ENCODE measurements around the gene MICAL1. TPM values are rescaled to one million over a fixed set of nuclear protein-coding genes. Genes with fewer than 3 reads are reported as not detected.

MICAL1 gene
- total RNA-seq, 1 experiment from 2014 or later: 92.9 TPM

GRCh38 chr6:109436041-109436440 lies 19.5 kb downstream of the MICAL1 start:
- H3K4me1 Mint-ChIP-seq: peaks cover 4 to 7% of the 10 kb centered on the region in 2 experiments
- no CpG with 5 or more reads among the region's 5 CpGs for WGBS (ENCODE audit: extremely low coverage, insufficient read length, low lambda C conversion rate)
- no peak overlapping the region for H3K56ac ChIP-seq (ENCODE audit: insufficient read length, low read depth, low read length)
- H3K23ac ChIP-seq (ENCODE audit: insufficient read length, low read depth, low read length): no peak overlapping the region
- no peak overlapping the region for H2AFZ ChIP-seq (ENCODE audit: low read length)
- H3K9ac ChIP-seq (ENCODE audit: extremely low read depth, insufficient read length, low read length): no peak overlapping the region
- H2BK15ac ChIP-seq (ENCODE audit: low read depth, low read length): no peak overlapping the region
- H2BK5ac ChIP-seq (ENCODE audit: insufficient read length, low read length): no peak overlapping the region
- no peaks in the 10 kb centered on the region for H3K9me3 Mint-ChIP-seq
- H3K4me2 ChIP-seq (ENCODE audit: insufficient read depth, insufficient read length, low read length): no peak overlapping the region
- no peak overlapping the region for H3K18ac ChIP-seq (ENCODE audit: insufficient read length, low read depth, low read length)
- H3K27me3 Mint-ChIP-seq (ENCODE audit: low read depth): peaks cover 10% of the 10 kb centered on the region
- H2BK12ac ChIP-seq (ENCODE audit: insufficient read length, low read depth, low read length): no peak overlapping the region
- H2BK120ac ChIP-seq (ENCODE audit: low read depth, low read length, poor library complexity, severe bottlenecking): no peak overlapping the region
- no peak overlapping the region for H2BK20ac ChIP-seq (ENCODE audit: low read depth, low read length, poor library complexity, severe bottlenecking)
- peaks cover 8% of the 10 kb centered on the region for H3K23me2 ChIP-seq (ENCODE audit: insufficient read length, low read depth, low read length, poor library complexity, severe bottlenecking)
- H4K20me1 ChIP-seq (ENCODE audit: control insufficient read depth, insufficient read depth, insufficient read length): no peaks in the 10 kb centered on the region
- no peaks in the 10 kb centered on the region for H3K27me3 ChIP-seq (ENCODE audit: insufficient read depth, low read length)
- no peaks in the 10 kb centered on the region for H3K79me1 ChIP-seq (ENCODE audit: insufficient read depth, low read depth, low read length, poor library complexity, severe bottlenecking)
- H3K36me3 Mint-ChIP-seq (ENCODE audit: insufficient read depth in 1 of 3, low read depth in 3 of 3): no peaks in the 10 kb centered on the region
- H3K4ac ChIP-seq (ENCODE audit: low read depth, low read length): no peak overlapping the region
- H3K14ac ChIP-seq (ENCODE audit: insufficient read depth, low read length): no peak overlapping the region
- no peak overlapping the region for H2AK5ac ChIP-seq (ENCODE audit: insufficient read length, low read length)
- no peak overlapping the region for H4K5ac ChIP-seq (ENCODE audit: insufficient read length, low read depth, low read length)
- no peak for DNase-seq
- H3K27ac Mint-ChIP-seq: no peak overlapping the region
- H3K4me3 Mint-ChIP-seq: no peak overlapping the region
- H3K4me1 ChIP-seq (ENCODE audit: insufficient read depth, low read length): no peaks in the 10 kb centered on the region
- no peaks in the 10 kb centered on the region for H3K9me3 ChIP-seq (ENCODE audit: control insufficient read depth, low read depth, low read length)
- H3T11ph ChIP-seq (ENCODE audit: low read length): no peak overlapping the region
- no peaks in the 10 kb centered on the region for H3K79me2 ChIP-seq (ENCODE audit: insufficient read depth, low read length)
- H4K8ac ChIP-seq (replicated peaks; ENCODE audit: insufficient read length, low read depth, low read length): no peak overlapping the region
- no peak overlapping the region for H3K27ac ChIP-seq (ENCODE audit: insufficient read length, low read depth, low read length)
- no peak for TF ChIP-seq CTCF (conservative IDR thresholded peaks at IDR 0.05)
- H4K91ac ChIP-seq (ENCODE audit: insufficient read length, low read depth, low read length): no peak overlapping the region

Data from H9 (cell line).